SK-N-SH treated with all-trans-retinoic acid at 6 μM for 48 hours (cell line): ENCODE results near the gene GRIK3.

Experiments
- ATAC-seq: fragments of 200-7000 bp; cut with Tn5 transposase; 3 replicates; pipeline ENCODE4 v1.9.1; 2020; ENCODE audit warnings: mild to moderate bottlenecking, moderate library complexity
- BACH2 ChIP-seq: fragments of 250-450 bp; sonication (Bioruptor Pico); IDR thresholded peaks from 2 replicates; pipeline ENCODE4 v1.9.0; 2021; ENCODE audit warnings: mild to moderate bottlenecking, borderline replicate concordance
- CSDC2 ChIP-seq: fragments of 250-450 bp; sonication (Bioruptor Pico); IDR thresholded peaks from 2 replicates; pipeline ENCODE4 v1.5.0; 2020; ENCODE audit warnings: mild to moderate bottlenecking, moderate library complexity
- CSRNP3 ChIP-seq: fragments of 250-450 bp; sonication (Bioruptor Pico); IDR thresholded peaks from 2 replicates; pipeline ENCODE4 v1.5.1; 2021; ENCODE audit warnings: mild to moderate bottlenecking, moderate library complexity
- ESRRG ChIP-seq: fragments of 250-450 bp; sonication (Bioruptor Pico); IDR thresholded peaks from 2 replicates; pipeline ENCODE4 v1.6.1; 2021; ENCODE audit warnings: mild to moderate bottlenecking
- GLIS3 ChIP-seq: fragments of 250-450 bp; sonication (Bioruptor Pico); IDR thresholded peaks from 2 replicates; pipeline ENCODE4 v1.5.0; 2020; ENCODE audit warnings: mild to moderate bottlenecking, moderate library complexity
- ISL1 ChIP-seq: fragments of 250-450 bp; sonication (Bioruptor Pico); IDR thresholded peaks from 2 replicates; pipeline ENCODE4 v2.1.2; 2022; ENCODE audit warnings: mild to moderate bottlenecking, moderate library complexity
- OSR1 ChIP-seq: fragments of 250-450 bp; sonication (Bioruptor Pico); IDR thresholded peaks from 2 replicates; pipeline ENCODE4 v1.8.0; 2022; ENCODE audit warnings: moderate library complexity, mild to moderate bottlenecking, inconsistent platforms
- PATZ1 ChIP-seq: fragments of 250-450 bp; sonication (Bioruptor Pico); IDR thresholded peaks from 2 replicates; pipeline ENCODE4 v1.8.0; 2020; ENCODE audit warnings: mild to moderate bottlenecking, moderate library complexity, borderline replicate concordance
- PPARA ChIP-seq: fragments of 250-450 bp; sonication (Bioruptor Pico); IDR thresholded peaks from 2 replicates; pipeline ENCODE4 v1.5.0; 2020; ENCODE audit warnings: mild to moderate bottlenecking, borderline replicate concordance
- RARB ChIP-seq: fragments of 250-450 bp; sonication (Bioruptor Pico); IDR thresholded peaks from 2 replicates; pipeline ENCODE4 v1.8.0; 2021; ENCODE audit warnings: mild to moderate bottlenecking, moderate library complexity
- SNAI2 ChIP-seq: fragments of 250-450 bp; sonication (Bioruptor Pico); IDR thresholded peaks from 2 replicates; pipeline ENCODE4 v1.5.0; 2020; ENCODE audit warnings: mild to moderate bottlenecking, moderate library complexity
- TCF4 ChIP-seq: fragments of 250-450 bp; sonication (Bioruptor Pico); IDR thresholded peaks from 2 replicates; pipeline ENCODE4 v1.8.0; 2021; ENCODE audit warnings: mild to moderate bottlenecking, moderate library complexity, borderline replicate concordance
- TOX ChIP-seq: fragments of 250-450 bp; sonication (Bioruptor Pico); IDR thresholded peaks from 2 replicates; pipeline ENCODE4 v1.8.0; 2021; ENCODE audit warnings: mild to moderate bottlenecking, moderate library complexity, borderline replicate concordance
- TSHZ2 ChIP-seq: fragments of 250-450 bp; sonication (Bioruptor Pico); IDR thresholded peaks from 2 replicates; pipeline ENCODE4 v1.5.0; 2020; ENCODE audit warnings: mild to moderate bottlenecking, moderate library complexity
- ZC3H10 ChIP-seq: fragments of 250-450 bp; sonication (Bioruptor Pico); IDR thresholded peaks from 2 replicates; pipeline ENCODE4 v1.5.1; 2021; ENCODE audit warnings: mild to moderate bottlenecking, moderate library complexity
- ZFP30 ChIP-seq: fragments of 450-650 bp; formaldehyde crosslinking; IDR thresholded peaks from 2 replicates; pipeline ENCODE4 v1.5.0; 2022; ENCODE audit warnings: mild to moderate bottlenecking, moderate library complexity
- ZNF565 ChIP-seq: fragments of 450-650 bp; formaldehyde crosslinking; conservative IDR thresholded peaks from 2 replicates; pipeline ENCODE4 v1.5.0; 2020; ENCODE audit warnings: low read depth, mild to moderate bottlenecking, moderate library complexity
- ZNF70 ChIP-seq: fragments of 450-650 bp; formaldehyde crosslinking; IDR thresholded peaks from 2 replicates; pipeline ENCODE4 v1.5.0; 2020; ENCODE audit warnings: mild to moderate bottlenecking, moderate library complexity
- ZNF8 ChIP-seq: fragments of 450-650 bp; formaldehyde crosslinking; IDR thresholded peaks from 2 replicates; pipeline ENCODE4 v1.5.0; 2020; ENCODE audit warnings: mild to moderate bottlenecking, moderate library complexity
- TF ChIP-seq, protein P1 (sequence below): fragments of 250-450 bp; sonication (Bioruptor Pico); IDR thresholded peaks from 2 replicates; pipeline ENCODE4 v1.5.1; 2020; ENCODE audit warnings: low read depth, mild to moderate bottlenecking, moderate library complexity
- TF ChIP-seq, protein P2 (sequence below): fragments of 250-450 bp; sonication (Bioruptor Pico); IDR thresholded peaks from 2 replicates; pipeline ENCODE4 v1.8.0; 2021; ENCODE audit warnings: low read depth, mild to moderate bottlenecking, moderate library complexity, borderline replicate concordance

Gene GRIK3

GRCh38 chr1:37071829-37072228 lies 37.5 kb upstream of the GRIK3 start (continued):
- no peak for TF ChIP-seq ZC3H10 (CRISPR knock-in tag)
- no peak for TF ChIP-seq RARB
- no peak for TF ChIP-seq ISL1 (CRISPR knock-in tag)
- TF ChIP-seq ZNF8 (CRISPR knock-in tag) = no peak
- no peak for TF ChIP-seq ZFP30
- TF ChIP-seq, all 23 proteins: peak for 0

DNA sequence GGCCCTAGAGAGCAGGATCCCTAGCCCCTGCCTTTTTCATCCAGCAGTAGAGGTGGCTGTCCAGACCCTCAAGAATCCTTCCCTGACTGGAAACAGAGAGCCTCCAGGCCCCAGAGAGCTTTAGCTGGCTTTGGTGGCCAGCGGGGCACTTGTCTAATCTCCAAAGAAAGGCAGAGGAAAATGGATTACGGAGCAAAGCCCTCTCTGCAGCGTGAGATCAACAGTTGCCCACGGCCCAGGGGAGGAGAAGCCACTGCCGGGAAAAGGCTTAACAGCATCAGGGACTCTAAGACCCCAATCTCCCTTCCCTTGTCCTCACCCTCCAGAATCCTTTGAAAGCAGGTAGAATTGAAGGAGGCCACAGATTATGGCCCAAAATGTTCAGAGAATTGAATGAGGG lies 35.8 kb upstream of the GRIK3 start:
- TF ChIP-seq ESRRG = no peak
- TF ChIP-seq TSHZ2 (CRISPR knock-in tag) = no peak
- no peak for TF ChIP-seq PATZ1 (CRISPR knock-in tag)
- TF ChIP-seq, protein P1, sequence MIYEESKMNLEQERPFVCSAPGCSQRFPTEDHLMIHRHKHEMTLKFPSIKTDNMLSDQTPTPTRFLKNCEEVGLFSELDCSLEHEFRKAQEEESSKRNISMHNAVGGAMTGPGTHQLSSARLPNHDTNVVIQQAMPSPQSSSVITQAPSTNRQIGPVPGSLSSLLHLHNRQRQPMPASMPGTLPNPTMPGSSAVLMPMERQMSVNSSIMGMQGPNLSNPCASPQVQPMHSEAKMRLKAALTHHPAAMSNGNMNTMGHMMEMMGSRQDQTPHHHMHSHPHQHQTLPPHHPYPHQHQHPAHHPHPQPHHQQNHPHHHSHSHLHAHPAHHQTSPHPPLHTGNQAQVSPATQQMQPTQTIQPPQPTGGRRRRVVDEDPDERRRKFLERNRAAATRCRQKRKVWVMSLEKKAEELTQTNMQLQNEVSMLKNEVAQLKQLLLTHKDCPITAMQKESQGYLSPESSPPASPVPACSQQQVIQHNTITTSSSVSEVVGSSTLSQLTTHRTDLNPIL (CRISPR knock-in tag) = no peak
- no peak for TF ChIP-seq CSDC2 (CRISPR knock-in tag)
- TF ChIP-seq PPARA (CRISPR knock-in tag) = no peak
- TF ChIP-seq TOX = no peak
- no peak for TF ChIP-seq ZNF565 (CRISPR knock-in tag)
- no peak for TF ChIP-seq ZC3H10 (CRISPR knock-in tag)
- no peak for ATAC-seq

- no peak for ATAC-seq
- TF ChIP-seq ZNF70 (CRISPR knock-in tag) (no peak), SNAI2 (CRISPR knock-in tag) (no peak), GLIS3 (no peak), PATZ1 (CRISPR knock-in tag) (no peak), ZNF8 (CRISPR knock-in tag) (no peak), CSRNP3 (no peak)
- TF ChIP-seq, protein P1 (CRISPR knock-in tag) = no peak
- TF ChIP-seq, all 23 proteins: peak for 0
Measured at GRCh38 chr1:37069406-37069805, 35.1 kb upstream of the GRIK3 start.

DNA sequence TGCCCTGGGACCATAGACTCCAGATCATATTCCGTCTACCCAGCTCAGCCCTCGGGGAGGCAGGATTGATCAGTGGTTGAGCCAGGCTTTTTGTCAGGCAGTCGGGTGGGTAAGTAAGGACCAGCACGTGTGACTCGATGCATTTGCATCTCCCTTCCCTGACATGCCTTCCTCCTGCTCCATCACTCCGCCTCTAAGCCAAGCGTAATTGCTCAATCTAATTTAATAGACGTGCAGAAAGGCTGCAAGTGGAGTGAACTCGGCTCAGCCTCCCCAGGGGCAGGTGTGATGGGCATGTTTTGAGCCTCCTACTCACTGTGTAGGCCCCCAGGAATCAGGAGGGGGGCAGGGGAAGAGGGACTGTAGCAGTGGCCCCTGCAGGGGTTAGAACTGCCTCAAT lies 34.6 kb upstream of the GRIK3 start:
- TF ChIP-seq ZFP30 (no peak), GLIS3 (no peak), OSR1 (CRISPR knock-in tag) (no peak), SNAI2 (CRISPR knock-in tag) (no peak), RARB (no peak), PPARA (CRISPR knock-in tag) (no peak), CSDC2 (CRISPR knock-in tag) (no peak), TCF4 (no peak), BACH2 (CRISPR knock-in tag) (no peak), ZNF70 (CRISPR knock-in tag) (no peak), ESRRG (no peak), ISL1 (CRISPR knock-in tag) (no peak)
- TF ChIP-seq, protein P2, sequence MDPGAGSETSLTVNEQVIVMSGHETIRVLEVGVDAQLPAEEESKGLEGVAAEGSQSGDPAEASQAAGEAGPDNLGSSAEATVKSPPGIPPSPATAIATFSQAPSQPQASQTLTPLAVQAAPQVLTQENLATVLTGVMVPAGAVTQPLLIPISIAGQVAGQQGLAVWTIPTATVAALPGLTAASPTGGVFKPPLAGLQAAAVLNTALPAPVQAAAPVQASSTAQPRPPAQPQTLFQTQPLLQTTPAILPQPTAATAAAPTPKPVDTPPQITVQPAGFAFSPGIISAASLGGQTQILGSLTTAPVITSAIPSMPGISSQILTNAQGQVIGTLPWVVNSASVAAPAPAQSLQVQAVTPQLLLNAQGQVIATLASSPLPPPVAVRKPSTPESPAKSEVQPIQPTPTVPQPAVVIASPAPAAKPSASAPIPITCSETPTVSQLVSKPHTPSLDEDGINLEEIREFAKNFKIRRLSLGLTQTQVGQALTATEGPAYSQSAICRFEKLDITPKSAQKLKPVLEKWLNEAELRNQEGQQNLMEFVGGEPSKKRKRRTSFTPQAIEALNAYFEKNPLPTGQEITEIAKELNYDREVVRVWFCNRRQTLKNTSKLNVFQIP = no peak
- TF ChIP-seq, protein P1 (CRISPR knock-in tag) = no peak
- no peak for ATAC-seq
